Erythroblast (primary cell): ENCODE results near the gene AZGP1.
"Not testable (repeated sequence)": the region's sequence is repeated elsewhere in the genome, so short reads cannot be mapped to it uniquely, and the experiment has no call there.

Source experiments
- DNase-seq, 2 experiments: peaks; one replicate each; lab custom pipeline; 2025; lab: John Stamatoyannopoulos, UW
- GATA1 ChIP-seq: IDR thresholded peaks from 2 replicates; pipeline ENCODE4 v1.6.1; 2011; ENCODE audit warnings: low read depth, mild to moderate bottlenecking, control low read depth, low read length, moderate library complexity
- POLR2A ChIP-seq: IDR thresholded peaks from 2 replicates; pipeline ENCODE4 v1.6.1; 2011; ENCODE audit warnings: mild to moderate bottlenecking, low read length

The AZGP1 gene

DNA sequence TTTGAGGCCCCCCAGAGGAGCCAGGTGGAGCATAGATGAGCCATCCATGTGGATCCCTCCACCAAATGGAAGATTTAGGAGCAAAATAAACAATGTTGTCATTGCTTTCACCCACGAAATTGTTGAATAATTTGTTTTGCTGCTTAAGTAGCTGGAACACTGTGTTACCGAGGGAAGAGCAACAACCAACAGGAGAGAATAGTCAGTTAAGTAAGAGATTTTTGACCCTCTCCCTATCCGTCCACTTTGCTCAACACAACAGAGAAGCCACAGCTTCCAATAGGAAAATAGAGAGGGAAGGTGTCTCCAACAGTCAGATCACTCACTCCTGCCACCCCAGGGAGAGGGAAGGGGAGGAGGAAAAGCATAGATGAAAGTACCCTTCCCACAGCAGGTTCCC lies 35.7 kb upstream of the AZGP1 start:
- DNase-seq, result no peak
- TF ChIP-seq POLR2A, result no peak
- TF ChIP-seq GATA1, result no peak

DNA sequence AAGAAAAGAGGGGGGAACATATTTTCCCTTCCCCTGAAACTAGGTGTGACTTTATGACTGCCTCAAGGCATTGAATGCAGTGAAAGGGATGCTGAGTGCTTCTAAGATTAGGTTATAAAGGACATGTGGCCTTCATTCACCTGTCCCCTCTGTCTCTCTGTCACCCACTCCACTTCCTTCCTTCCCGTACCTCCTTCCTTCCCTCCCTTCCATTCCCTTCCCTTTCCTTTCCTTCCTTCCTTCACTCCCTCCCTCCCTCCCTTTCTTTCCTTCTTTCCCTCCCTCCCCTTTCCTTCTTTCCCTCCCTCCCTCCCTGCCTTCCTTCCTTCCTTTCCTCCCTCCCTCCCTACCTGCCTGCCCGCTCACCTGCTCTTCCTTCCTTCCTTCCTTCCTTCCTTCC lies 35.1 kb upstream of the AZGP1 start:
- TF ChIP-seq GATA1, result no peak
- no peak for TF ChIP-seq POLR2A
- no peak for DNase-seq

DNA sequence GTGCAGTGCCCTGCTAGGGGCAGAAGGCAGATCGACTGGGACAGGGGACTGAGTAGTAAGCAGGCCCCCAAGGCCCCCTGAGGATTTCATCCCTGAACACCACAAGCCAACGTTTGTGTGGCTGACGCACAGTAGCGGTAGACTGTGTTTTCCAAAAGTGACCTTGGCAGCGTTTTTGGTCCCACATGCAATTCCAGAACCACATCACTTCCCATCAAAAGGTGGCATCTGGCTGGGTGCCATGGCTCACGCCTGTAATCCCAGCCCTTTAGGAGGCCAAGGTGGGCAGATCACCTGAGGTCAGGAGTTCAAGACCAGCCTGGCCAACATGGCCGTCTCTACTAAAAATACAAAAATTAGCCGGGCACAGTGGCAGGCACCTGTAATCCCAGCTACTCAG lies 34.1 kb upstream of the AZGP1 start:
- DNase-seq, result not testable (repeated sequence)

DNA sequence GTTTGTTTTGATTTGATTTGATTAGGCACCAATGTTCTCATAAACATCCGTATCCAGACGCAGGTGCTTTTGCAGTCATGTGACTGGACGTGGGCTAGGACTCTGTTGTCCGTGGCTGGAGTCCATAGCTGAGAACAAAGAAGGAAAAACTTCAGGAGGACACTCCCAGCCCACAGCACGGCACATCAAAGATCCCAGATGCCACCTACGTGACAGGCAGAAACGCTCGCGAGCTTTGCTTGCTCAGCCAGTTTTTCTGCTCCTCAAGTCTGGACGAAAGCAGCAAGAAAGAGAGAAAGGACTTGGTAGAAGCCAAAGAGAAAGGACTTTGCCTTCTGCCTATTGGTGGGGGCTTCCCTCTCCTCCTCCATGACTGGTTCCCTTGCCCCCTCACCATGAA lies 32.7 kb upstream of the AZGP1 start:
- no peak for DNase-seq
- TF ChIP-seq POLR2A (no peak), GATA1 (no peak)

DNA sequence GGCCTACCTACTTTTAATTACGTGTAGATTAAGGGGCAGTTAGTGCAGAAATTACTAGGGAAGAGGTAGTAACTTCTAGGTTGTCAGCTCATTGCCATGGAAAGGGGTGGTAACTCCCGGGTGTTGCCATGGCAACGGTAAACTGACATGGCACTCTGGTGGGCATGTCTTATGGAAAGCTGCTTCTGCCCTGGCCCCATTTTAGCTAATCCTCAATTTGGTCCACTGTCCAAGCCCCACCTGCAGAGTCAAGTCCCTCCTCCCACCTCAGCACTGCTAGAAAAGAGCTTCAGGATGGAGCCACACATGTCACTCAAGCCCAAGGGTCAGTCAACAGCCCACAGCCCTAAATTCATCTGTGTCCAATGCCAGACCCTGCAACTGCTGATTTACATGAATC lies 32.1 kb upstream of the AZGP1 start:
- no peak for TF ChIP-seq GATA1
- TF ChIP-seq POLR2A, result no peak
- DNase-seq, result no peak

DNA sequence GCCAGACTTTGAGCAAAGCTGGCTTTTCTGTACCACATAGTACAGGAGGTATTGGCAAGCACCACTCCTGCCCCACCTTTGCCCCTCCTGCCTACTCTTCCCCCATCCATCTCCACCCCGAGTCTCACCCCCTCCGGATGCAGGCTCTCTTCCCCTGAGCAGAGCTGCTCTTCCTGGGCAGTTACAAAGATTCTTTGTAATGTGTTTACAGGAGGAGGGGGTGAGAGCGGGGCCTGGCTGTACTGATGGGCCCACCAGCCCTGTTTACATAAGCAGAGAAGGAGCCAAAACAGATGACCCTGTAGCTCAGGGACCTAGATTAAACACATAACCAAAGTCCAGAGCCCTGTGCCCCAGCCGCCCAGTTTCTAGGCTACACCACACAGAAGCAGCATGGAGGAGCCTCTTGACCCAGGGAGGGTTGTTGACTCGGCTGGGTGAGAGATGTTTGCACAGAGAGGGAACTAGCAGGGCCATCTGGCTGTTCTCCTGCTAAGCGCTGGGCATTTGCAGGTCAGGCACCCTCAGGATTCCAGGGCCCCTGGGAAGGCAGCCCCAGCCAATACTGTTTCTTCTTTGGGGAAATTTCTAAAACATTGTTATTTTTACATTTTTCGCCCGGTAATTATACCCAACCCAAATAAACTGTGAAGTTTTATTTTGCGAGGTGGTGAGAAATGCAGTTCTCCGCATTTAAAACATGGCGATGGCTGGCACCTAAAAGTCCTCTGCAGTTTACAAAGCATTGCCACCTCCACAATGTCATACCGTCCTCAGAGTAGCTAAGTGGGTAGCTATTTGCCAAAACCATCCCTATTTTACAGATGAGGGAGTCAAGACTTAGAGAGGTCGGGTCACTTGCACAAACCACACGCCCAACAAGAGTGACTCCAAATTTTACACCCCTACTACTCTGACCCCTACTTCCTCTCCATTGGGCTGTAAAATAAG lies 28.2 kb upstream of the AZGP1 start:
- no peak for DNase-seq
- TF ChIP-seq POLR2A (no peak), GATA1 (no peak)

DNA sequence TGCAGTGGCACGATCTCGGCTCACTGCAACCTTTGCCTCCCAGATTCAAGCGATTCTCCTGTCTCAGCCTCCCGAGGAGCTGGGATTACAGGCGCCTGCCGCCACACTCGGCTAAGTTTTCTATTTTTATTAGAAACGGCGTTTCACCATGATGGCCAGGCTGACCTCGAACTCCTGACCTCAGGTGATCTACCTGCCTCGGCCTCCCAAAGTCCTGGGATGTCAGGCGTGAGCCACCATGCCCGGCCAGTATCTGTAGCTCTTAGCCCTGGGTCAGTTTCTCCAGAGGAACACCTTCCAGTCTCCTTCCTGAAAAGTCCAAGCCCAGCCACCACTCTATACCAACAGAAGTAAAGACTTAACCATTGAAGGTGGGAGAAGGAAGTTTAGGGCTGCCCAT lies 24.4 kb upstream of the AZGP1 start:
- TF ChIP-seq GATA1 (no peak), POLR2A (no peak)
- no peak for DNase-seq

DNA sequence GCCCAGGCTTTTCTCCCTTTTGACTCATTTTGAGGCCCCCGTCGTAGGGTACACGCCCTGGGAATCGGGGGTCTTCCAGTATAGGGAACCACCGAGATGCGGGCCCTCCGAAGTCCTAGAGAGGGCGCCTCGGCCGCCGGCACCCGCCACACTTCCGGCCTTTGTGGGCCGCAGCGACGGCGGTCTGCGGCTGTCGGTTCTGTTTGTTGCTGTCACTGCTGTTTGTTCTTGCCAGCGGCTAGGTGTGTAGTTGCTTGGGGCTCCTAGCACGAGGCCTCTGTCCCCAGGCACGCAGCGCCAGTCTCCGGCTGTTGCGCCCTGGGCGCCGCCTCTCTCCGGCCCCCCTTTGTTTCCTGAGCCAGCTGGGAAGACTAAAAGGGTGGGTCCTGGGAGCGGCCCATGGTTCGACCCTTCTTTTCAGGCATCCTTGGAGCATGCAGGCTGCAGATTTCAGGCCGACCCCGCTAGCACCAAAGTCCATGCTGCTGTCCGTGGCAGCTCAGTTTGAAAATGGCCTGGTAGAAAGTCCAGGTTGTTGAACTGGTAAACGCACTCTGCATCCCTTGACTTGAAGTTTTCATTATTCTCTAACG lies 21.8 kb upstream of the AZGP1 start:
- peak; percentile 59 to 67 for DNase-seq
- TF ChIP-seq POLR2A (peak; percentile 49), GATA1 (no peak)

DNA sequence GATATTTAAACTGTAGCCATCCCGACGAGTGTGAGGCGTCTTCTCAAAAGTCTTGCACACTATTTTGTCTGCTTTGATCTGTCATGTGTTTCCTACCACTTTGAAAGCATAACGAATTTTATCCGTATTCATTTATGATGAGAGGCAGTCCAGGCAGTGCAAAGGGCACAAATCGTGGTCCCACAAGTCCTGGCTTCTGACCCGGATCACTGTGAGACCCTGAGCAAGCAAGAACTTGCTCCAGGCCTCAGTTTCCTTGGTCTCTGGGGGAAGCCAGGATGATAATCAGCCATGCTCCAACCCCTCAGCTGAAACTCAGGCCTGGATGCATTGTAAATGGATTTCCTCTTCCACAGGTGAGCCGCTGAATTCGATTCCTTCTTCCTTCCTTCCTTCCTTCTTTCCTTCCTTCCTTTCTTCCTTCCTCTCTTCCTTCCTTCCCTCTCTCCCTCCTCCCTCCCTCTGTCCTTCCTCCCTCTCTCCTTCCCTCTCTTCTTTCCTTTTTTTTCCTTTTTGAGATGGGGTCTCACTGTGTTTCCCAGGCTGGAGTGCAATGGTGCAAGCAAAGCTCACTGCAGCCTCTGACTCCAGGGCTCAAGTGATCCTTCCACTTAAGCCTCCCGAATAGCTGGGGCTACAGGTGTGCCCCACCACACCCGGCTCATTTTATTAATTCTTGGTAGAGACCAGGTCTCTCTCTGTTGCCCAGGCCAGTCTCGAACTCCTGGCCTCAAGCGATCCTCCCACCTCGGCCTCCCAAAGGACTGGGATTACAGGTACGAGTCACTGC lies 21.1 kb upstream of the AZGP1 start:
- DNase-seq, result no peak
- no peak for TF ChIP-seq GATA1
- no peak for TF ChIP-seq POLR2A

DNA sequence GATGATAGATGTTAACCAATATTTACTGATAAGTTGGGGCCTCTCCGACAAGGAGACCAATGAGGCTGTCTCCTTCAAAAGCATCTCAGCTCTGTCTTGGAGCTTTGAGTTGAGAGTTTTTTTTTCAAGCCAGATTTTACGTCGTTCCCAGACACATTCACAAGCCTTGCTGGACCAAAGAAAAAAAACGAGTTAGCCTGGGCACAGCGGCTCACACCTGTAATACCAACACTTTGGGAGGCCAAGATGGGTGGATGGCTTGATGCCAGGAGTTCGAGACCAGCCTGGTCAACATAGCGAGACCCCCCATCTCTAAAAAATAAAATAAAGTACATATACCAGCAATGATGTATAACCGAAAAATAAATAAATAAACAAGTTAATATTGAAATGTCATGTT lies 19.0 kb upstream of the AZGP1 start:
- TF ChIP-seq GATA1, result no peak
- no peak for DNase-seq

DNA sequence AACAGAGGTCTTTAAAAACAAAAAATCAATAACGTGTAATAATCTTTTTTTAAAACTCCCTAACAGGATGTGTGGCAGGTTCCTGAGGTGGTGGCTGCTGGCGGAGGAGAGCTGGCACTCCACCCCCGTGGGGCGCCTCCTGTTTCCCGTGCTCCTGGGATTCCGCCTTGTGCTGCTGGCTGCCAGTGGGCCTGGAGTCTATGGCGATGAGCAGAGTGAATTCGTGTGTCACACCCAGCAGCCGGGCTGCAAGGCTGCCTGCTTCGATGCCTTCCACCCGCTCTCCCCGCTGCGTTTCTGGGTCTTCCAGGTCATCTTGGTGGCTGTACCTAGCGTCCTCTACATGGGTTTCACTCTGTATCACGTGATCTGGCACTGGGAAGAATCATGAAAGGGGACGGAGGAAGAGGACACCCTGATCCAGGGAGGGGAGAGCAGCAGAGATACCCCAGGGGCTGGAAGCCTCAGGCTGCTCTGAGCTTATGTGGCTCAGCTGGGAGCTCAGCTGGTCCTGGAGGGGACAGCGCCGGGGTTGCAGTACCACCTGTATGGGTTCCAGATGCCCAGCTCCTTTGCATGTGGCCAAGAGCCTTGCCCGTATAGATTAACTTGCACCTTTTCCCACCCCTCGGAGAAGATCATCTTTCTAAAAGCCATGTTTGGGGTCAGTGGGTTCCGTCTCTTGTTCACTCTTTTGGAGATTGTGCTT lies 16.7 kb upstream of the AZGP1 start:
- TF ChIP-seq GATA1, result no peak
- no peak for TF ChIP-seq POLR2A
- DNase-seq, result no peak

DNA sequence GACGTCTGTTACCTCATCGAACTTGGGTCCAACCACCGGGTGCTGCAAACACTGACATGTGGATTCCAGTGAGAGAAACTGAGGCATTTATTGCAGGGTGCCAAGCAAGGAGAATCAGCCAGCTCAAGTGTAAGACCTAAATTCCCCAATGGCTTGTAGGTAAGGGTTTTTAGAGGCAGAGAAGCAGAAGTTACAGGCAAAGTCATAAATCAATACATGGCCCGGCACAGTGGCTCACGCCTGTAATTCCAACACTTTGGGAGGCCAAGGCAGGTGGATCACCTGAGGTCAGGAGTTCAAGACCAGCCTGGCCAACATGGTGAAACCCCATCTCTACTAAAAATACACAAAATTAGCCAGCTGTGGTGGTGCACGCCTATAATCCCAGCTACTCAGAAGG lies 15.7 kb upstream of the AZGP1 start:
- DNase-seq, result not testable (repeated sequence)

DNA sequence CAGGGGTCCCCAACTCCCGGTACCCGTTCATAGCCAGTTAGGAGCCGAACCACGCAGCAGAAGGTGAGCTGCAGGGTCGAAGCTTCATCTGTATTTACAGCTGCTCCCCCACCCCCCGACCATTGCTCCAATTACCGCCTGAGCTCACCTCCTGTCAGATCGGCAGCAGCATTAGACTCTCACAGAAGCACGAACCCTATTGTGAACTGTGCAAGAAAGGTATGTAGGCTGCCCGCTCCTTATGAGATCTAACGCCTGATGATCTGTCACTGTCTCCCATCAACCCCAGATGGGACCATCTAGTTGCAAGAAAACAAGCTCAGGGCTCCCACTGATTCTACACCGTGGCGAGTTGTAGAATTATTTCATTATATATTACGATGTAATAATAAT lies 14.6 kb upstream of the AZGP1 start:
- TF ChIP-seq GATA1 (no peak), POLR2A (no peak)
- no peak for DNase-seq

DNA sequence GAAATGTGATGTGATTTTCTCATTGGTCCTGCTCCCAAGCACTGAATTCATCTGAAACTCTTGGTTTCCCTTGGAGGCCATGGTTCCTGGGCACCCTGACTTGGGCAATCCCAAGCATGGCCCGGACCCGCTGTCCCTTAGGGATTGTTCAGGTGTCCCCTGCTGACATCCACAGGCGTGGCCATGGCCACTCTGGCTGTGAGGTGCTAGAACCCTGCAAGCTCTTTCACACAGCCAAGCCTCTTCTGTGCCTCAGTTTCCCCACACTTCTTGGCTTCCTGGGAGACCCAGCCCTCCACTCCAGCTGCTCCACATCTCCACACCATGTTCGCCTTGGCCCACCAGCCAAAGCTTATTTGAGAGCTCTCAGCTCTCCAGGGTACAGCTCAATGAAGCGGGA lies 12.0 kb upstream of the AZGP1 start:
- TF ChIP-seq GATA1 (no peak), POLR2A (no peak)

DNA sequence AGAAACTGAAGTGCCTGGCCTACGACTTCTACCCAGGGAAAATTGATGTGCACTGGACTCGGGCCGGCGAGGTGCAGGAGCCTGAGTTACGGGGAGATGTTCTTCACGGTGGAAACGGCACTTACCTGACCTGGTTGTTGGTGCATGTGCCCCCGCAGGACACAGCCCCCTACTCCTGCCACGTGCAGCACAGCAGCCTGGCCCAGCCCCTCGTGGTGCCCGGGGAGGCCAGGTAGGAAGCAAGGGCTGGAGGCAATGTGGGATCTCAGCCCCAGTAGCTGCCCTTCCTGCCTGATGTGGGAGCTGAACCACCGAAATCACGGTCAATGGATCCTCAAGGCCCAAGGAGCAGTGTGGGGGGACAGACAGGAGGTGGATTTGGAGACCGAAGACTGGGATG lies 11.5 kb upstream of the AZGP1 start:
- DNase-seq, result not testable (repeated sequence)

More for the DNA sequence above, 12.0 kb upstream of the AZGP1 start:
- no peak for DNase-seq
